Amygdala (tissue), 56 donors: ENCODE data around the gene CCNB2.

ENCODE experiments used
- DNase-seq, 56 donors: peaks; one replicate each; lab custom pipeline; 2025; lab: John Stamatoyannopoulos, UW

The CCNB2 gene

GRCh38 chr15:59131969-59132562 is 27.1 kb downstream of the CCNB2 start:
- no peak for DNase-seq

GRCh38 chr15:59133929-59134427 is 29.0 kb downstream of the CCNB2 start:
- no peak for DNase-seq

- DNase-seq = no peak
Measured at GRCh38 chr15:59137566-59137965, 32.6 kb downstream of the CCNB2 start.

- peak in 2 of 56 donors; percentile 12 to 24 for DNase-seq
Measured at GRCh38 chr15:59138243-59138642, 33.3 kb downstream of the CCNB2 start.

GRCh38 chr15:59140422-59141226 is 35.7 kb downstream of the CCNB2 start:
- DNase-seq = peak in 1 of 56 donors; percentile 6

- DNase-seq = no peak
Measured at GRCh38 chr15:59143281-59143680, 38.3 kb downstream of the CCNB2 start.

- DNase-seq = peak in 3 of 56 donors; percentile 2 to 21 (median 9)
Measured at GRCh38 chr15:59144594-59144993, 39.6 kb downstream of the CCNB2 start.

GRCh38 chr15:59147666-59148065 is 42.7 kb downstream of the CCNB2 start:
- DNase-seq = no peak

- no peak for DNase-seq
Measured at GRCh38 chr15:59148153-59148833, 43.3 kb downstream of the CCNB2 start.

- peak in 5 of 56 donors; percentile 10 to 53 (median 22) for DNase-seq
Measured at GRCh38 chr15:59150185-59150584, 45.2 kb downstream of the CCNB2 start.

GRCh38 chr15:59152694-59153450 is 47.9 kb downstream of the CCNB2 start:
- no peak for DNase-seq

GRCh38 chr15:59153466-59153865 is 48.5 kb downstream of the CCNB2 start:
- DNase-seq = no peak

GRCh38 chr15:59154243-59154642 is 49.3 kb downstream of the CCNB2 start:
- no peak for DNase-seq

- DNase-seq = no peak
Measured at GRCh38 chr15:59155431-59155830, 50.5 kb downstream of the CCNB2 start.

- DNase-seq = no peak
Measured at GRCh38 chr15:59157396-59157795, 52.5 kb downstream of the CCNB2 start.

- DNase-seq = no peak
Measured at GRCh38 chr15:59157840-59158700, 53.1 kb downstream of the CCNB2 start.

- DNase-seq = no peak
Measured at GRCh38 chr15:59158701-59159034, 53.7 kb downstream of the CCNB2 start.

- DNase-seq = no peak
Measured at GRCh38 chr15:59159210-59159609, 54.3 kb downstream of the CCNB2 start.

- DNase-seq = peak in 6 of 56 donors; percentile 6 to 30 (median 15)
Measured at GRCh38 chr15:59160880-59161593, 56.1 kb downstream of the CCNB2 start.
